Caki2 (cell line): ENCODE measurements around the gene NRAS. TPM values are rescaled to one million over a fixed set of nuclear protein-coding genes. Genes with fewer than 3 reads are reported as not detected.

Experiments
- DNase-seq: peaks from one replicate; pipeline ENCODE4 v3.0.0-alpha.2; 2015; ENCODE audit warnings: low read depth
- in situ Hi-C: cut with HindIII; loops from 2 replicates; pipeline ENCODE4 v1.10.0; 2016; ENCODE audit warnings: low sequenced_read_pairs, low pct_unique_long_range_greater_than_20kb, mixed read lengths
- total RNA-seq: library from RNA; depleted of rRNA; stranded (reverse); fragments of >200 nt; shearing (Covaris generic); gene quantifications from 2 replicates; pipeline ENCODE4 v1.2.3, GENCODE V29; 2014; ENCODE audit warnings: low replicate concordance

The NRAS gene
- total RNA-seq, 1 experiment from 2014 or later = 56.0 TPM

DNA sequence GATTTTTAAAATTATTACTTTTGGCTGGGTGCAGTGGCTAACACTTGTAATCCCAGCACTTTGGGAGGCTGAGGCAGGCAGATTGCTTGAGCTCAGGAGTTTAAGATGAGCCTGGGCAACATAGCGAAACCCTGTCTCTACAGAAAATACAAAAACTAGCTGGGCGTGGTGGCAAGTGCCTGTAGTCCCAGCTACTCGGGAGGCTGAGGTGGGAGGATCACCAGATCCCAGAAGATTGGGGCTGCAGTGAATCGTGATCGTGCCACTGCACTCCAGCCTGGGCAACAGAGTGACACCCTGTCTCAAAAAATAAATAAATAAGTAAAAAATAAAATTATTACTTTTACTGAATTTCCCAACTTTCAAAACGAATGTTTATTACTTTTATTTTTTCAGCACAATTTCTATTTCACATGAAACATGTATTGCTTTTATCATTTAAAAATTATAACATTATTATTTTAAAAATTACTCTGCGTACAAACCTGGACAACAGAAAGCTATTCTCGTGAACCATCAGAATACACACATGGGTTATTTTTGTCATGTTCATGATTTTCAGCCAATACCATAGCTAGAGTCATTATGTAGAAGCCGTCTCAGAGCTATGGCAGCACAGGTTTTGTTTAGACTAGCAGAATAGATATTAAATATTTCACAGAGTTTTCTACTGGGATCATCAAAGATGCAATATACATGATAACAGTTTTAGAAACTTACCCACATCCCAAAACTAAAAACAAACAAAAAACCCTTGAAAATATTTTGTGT, 21.8 kb downstream of the NRAS start:
- in situ Hi-C loops = no loop called here
- no peak for DNase-seq

DNA sequence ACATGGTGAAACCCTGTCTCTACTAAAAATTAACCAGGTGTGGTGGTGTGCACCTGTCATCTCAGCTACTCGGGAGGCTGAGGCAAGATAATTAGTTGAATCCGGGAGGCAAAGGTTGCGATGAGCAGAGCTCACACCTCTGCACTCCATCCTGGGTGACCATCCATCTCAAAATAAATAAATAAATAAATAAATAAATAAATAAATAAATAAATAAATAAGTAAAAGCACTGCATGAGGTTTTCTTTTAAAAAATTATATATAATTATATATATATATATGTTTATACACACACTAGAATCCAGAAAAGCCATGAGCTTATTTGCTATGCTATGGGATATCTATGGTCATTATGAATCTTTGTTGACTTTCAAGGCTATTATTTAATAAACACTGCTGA, 23.6 kb downstream of the NRAS start:
- in situ Hi-C loops = no loop called here
- no peak for DNase-seq

DNA sequence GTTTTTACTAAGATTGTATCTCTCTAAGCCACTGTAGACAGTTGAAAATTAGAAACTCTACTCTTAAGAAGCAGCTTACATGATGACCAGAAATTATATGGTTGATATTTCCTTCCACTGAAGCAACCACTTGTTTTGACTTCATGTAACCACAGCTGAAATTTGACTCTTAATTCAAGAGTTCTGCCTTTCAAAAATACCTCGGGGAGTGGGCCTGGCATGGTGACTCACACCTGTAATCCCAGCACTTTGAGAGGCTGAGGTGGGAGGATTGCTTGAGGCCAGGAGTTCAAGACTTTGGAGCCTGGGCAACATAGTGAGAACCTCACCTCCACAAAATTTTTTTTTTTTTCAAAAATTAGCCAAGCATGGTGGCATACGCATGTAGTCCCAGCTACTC, 25.5 kb downstream of the NRAS start:
- in situ Hi-C loops = no loop called here
- DNase-seq = no peak

DNA sequence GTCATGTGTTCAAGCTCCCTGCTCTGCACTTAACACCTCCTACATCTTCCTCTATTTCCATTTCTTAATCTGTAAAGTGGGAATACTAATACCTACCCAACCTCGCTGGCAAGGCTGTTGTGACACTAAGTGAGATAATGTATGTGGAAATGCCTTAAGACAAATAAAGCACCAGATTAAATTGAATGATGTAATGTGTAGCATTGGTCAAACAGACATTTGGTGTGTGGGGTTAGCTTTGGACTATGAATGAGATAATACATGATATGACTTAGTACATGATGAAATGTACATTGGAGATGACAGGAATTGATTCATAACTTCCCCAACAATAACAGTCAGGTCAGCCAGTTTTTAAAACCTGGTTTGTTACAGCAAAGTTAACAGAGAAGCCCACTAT, 26.4 kb downstream of the NRAS start:
- no peak for DNase-seq
- in situ Hi-C loops = no loop called here

DNA sequence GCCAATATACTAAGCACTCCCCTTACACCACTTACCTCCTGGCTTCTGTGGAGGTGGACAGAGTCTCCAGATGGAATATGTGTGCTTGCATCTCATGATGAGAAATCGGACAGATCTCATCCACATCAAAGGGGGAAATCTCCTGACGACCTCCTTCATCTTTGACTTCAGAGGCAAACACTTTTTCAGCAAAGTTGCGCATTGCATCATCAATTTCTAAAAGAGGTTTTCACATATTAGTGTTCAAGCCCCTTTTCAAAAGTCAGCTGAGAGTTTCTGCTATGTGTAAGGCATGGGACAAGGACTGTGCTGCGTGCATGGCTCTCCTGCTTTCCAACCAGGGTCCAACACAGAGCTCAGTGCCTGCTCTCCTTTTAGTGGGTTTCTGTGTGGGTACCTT, 28.0 kb downstream of the NRAS start:
- no peak for DNase-seq
- in situ Hi-C loops = no loop called here

DNA sequence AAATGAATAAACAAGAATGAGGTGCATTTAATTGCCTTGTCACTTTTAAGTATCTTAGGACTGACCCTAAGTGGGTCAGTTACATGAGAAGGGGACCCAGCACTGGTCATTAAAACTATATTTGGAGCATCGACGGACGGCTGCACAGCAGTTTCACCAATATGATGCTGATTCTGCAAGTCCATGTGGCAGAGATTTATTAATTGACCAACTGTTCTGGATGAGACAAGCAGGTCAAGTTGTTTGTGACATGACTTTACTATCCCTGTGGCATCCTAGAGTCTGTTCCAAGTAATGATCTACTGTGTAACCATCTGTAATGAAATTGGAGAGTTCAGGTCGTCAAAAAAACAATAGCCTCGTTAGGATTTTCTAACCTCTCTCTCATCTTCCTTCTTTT, 30.7 kb downstream of the NRAS start:
- DNase-seq = no peak
- in situ Hi-C loops = no loop called here

DNA sequence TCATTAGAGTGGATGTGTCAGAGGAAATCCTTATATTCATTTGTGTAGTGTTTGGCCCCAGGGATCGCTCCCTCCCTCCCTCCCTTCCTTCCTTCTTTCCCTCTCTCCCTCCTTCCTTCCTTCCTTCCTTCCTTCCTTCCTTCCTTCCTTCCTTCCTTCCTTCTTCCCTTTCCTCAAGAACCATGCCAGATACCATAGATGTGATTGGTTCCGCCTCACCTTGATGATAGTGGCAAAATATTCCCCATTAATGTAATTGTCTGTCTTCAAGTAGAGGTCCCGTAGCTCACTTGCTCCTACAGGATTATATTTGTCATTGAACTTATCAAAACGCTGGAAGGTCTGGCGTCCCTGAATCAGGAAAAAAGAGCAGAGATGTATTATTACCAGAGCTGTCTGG, 38.9 kb downstream of the NRAS start:
- in situ Hi-C loops = no loop called here
- DNase-seq = no peak

DNA sequence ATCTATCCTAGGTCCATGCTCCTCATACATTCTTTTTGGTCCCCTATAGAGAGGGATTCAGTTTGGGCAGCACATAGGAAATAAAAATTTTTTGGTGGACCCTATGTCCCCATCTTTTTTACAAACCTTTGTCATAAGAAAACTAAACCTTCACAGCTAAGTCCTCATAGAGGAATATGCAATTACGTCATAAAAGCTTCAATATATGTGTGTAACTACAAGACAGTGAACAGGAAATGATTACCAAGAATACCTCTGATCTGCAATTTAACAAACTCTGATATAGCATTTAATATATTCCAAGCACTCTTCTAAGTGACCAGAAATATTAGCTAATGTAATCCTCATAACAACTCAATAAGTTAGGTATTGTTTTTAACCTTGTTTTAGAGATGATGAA, 40.5 kb downstream of the NRAS start:
- in situ Hi-C loops = no loop called here
- DNase-seq = no peak

DNA sequence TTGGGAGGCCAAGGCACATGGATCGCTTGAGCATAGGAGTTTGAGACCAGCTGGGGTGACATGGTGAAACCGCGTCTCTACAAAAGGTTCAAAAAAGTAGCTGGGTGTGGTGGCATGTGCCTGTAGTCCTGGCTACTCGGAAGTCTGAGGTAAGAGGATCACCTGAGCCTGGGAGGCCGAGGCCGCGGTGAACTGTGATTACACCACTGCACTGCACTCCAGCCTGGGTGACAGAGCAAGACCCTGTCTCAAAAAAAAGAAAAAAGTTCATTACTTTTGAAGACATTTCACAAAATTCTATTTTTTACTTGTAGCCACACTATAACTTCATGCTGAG, 44.7 kb downstream of the NRAS start:
- in situ Hi-C loops = no loop called here
- DNase-seq = no peak

DNA sequence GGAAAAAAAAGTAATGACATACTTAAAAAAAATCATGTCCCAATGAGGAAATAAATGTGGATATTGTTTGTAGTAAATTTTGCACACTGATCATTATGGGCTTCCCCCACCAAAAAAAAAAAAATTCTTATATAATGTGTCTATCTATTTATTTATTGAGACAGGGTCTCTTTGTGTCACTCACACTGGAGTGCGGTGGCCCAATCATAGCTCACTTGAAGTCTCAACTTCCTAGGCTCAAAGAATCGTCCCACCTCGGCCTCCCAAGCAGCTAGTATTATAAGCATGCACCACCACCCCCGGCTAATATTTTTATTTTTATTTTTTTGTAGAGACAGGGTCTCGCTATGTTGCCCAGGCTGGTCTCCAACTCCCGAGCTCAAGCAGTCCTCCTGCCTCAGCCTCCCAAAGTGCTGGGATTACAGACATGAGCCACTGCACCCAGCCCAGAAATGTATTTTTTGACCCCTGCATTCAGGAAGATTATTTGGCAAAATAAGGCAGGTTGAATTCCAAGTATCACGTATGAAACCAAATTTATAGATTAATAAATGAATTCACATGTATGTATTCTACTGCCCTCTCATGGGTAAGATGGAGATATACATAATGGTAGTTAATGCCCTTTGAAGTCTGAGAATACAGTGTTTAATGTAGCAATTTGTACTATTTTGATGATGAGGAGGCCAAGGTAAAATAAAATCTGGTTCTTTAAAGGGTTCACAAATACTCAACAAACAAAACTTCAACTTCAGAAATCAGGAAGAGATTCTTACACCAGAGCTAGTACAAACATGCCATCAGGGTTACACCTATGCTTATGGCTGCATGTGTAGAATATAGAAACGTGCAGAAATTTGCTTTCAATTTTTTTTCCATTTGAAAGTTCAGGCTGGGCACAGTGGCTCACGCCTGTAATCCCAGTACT, 45.3 kb downstream of the NRAS start:
- DNase-seq = peak; percentile 6

DNA sequence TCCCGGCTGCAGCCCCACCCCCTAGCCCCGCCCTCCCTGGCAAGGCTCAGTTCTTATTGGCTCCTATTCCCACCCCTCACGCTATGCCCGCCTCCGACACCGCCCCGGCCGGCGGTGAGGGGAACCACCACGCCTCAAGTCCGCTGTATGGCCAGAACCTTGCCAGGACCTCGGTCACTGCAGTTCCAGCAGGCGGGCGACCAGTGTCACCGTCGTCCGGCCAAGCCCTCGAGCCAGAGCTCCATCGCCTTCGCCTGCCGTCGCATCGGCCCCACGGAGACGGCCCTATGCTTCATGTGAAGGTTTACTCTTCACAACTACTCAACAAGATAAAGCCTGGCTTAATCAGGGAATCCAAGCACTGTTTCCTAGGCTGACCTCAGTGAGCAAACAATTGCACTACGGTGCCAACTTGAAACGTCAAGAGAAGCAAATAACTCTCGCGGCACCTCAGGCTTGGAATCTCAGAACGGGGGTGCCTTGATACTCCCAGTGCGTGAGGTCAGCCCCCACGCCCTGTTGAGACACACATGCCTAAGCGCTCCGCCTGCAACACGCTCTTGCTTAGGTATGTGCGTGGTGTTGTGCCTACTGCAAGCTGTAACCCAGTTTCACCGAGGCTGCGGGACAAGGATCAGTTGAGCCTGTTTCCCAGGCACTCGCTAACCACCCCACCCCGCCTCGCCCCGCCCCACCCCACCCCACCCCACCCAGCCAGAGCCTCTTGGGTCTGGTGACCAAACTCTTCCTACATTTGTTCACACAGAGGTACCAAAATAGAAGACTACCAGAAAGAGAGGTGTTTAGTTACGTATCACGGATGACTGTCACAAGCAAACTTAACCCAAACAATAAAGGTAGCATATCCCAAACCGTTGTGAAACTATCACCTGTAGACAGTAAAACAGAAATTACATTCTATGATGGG, 46.2 kb downstream of the NRAS start:
- peak; percentile 73 for DNase-seq
- in situ Hi-C loops = no loop called here

More for the DNA sequence above, 45.3 kb downstream of the NRAS start:
- in situ Hi-C loops = no loop called here

DNA sequence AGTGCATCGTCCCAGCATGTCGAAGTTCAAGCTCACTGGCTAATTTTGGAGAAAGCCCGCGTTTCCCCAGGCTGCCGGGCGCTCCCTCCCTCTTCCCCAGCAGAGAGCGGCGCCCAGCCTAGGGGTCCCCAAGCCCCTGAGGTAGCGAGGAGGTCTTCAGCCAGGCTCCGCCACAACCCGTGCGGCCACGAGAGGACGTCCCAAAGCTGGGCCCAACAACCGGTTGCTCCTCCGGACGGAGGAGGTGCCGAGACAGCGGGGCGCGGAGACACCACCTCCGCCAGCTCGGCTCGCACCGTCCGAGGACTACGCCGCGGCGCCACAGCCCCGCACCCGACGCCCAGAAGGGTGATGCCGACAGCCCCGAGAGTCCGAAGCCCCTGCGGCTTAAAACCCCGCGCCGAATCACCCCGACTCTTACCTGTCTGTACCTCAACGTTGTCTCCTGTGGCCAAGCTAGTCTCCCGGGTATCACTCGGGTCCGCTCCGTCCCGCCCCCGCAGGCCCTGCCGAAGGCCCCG, 46.9 kb downstream of the NRAS start, which contains the start of gene DENND2C:
TSS of gene DENND2C (minus strand) at position 488 of the 521 bp plus-strand sequence. CDS start 44,065 bp downstream, outside the sequence.
- peak; percentile 48 for DNase-seq
- in situ Hi-C loops = no loop called here

DNA sequence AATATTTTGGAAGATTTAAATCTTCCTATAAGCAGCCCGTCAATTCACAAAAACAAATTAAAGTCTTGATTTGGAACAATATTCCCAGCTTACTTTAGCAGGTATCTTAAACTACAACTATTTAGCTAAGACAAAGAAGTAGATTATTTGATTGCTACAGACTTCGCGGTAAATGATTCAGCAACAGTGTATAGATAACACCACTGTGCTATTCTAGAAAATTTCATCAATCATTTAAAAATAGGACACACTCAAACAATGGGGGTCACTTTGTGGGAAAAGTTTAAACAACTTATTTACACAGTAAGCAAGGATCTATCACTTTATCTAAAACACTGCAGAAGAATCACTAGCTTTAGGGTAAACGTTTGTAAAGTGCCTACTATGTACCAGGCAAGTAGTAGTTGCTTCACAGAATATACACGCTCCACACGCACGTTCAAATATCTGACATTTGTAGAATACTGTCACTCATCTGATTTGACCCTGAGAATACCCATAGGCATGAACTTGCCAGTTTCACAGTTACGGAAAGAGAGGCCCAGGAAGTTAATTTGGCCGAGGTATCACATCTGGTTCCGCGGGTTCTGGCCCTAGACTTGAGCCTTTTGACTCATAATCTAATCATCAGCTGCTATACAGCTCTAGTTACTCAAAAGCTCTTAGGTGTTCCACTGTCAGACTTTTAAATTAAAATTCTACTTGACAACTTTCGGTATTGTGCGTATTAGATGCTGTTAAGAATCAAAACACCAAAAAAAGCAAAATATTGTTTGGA, 47.6 kb downstream of the NRAS start:
- no peak for DNase-seq
- in situ Hi-C loops = no loop called here

DNA sequence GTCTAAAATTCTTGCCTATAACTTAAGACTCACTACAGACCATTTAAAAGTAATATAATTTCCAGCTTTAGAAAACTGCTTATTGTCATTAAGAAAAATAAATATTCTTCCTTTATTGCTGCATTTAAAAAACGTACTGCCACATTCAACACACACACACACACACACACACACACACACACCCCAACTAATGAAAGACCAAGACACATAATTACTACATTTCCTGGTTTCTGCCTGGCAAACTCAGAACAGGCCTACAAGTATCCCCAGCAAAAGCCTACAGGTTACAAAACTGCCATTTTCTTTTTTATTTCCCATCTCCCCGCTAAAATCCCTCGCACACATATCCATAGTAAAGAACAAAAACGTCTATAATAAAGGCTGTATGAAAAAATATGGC, 48.2 kb downstream of the NRAS start:
- in situ Hi-C loops = no loop called here
- DNase-seq = no peak

DNA sequence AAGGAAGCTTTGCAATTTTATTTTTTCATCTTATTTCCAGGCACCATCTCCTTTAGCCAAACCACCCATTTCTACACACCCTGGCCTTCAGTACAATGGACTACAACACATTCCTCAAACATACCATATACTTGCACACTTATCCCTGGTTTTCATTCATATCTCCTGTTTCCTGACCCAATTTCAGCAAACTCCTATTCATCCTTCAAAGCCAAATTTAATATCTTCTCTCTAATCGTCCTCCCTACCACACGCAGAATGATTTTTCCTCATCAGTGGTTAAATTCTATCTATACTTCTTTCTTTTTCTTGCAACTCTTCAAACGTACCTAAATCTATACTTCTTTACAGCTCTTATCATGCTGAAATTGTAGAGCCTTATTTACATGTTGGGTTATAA, 49.6 kb downstream of the NRAS start:
- in situ Hi-C loops = no loop called here
- DNase-seq = no peak

DNA sequence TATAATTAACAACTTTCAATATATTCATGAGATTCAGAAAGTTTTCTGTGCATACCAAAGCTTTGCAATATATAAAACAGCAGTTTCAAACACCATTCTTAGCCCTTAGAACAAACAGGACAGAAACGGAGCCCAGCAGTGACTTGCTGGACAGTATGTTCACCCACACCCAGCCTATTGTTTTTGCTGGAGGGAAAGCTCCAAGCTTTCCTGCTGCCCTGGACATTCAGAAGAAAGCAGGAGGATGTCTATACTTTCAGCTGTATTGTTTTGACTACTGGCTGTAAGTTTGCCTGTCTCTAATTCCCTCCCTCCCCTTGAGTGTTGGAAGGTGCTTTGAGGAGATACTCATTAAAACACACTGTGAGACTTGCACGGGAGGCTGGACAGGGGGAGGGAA, 56.3 kb downstream of the NRAS start:
- no peak for DNase-seq
- in situ Hi-C loops = no loop called here
